A673 (cell line): ENCODE data around the gene EVA1A. TPM values are rescaled to one million over a fixed set of nuclear protein-coding genes. Genes with fewer than 3 reads are reported as not detected.
"Not testable (repeated sequence)": the region's sequence is repeated elsewhere in the genome, so short reads cannot be mapped to it uniquely, and the experiment has no call there.

Experiments used
- BruUV-seq: library from RNA; stranded (reverse); fragments of 400-500 nt; replicated peaks from 2 replicates; lab custom pipeline; 2021; lab: Mats Ljungman, UMichigan
- CTCF ChIA-PET: fragments of 300-600 bp; sonication (Branson Sonifier 250); formaldehyde crosslinking; loops from one replicate; lab custom pipeline; 2022; ENCODE audit warnings: antibody characterized with exemption; lab: Charles Lee
- POLR2A ChIA-PET: fragments of 300-600 bp; sonication (Branson Sonifier 250); formaldehyde crosslinking; loops from one replicate; lab custom pipeline; 2022; ENCODE audit warnings: antibody characterized with exemption; ENCODE audit not compliant: low non-redundant PET; lab: Charles Lee
- DNase-seq: peaks from one replicate; pipeline ENCODE4 v3.0.0-alpha.2; 2015; ENCODE audit warnings: low spot score
- H3K27ac ChIP-seq: fragments of 200-600 bp; sonication (generic); 2 replicates; pipeline ENCODE4 v1.5.1; 2016; ENCODE audit warnings: mixed run types, low read depth, mild to moderate bottlenecking, mixed read lengths, antibody characterized with exemption, low read length; ENCODE audit not compliant: poor library complexity, severe bottlenecking
- H3K27me3 ChIP-seq: fragments of 200-600 bp; sonication (generic); replicated peaks from 2 replicates; pipeline ENCODE4 v1.6.1; 2017; ENCODE audit warnings: mixed run types, low read depth, mild to moderate bottlenecking, mixed read lengths, antibody characterized with exemption, low read length; ENCODE audit not compliant: insufficient read depth, poor library complexity
- H3K36me3 ChIP-seq: fragments of 200-600 bp; sonication (generic); 2 replicates; pipeline ENCODE4 v1.6.1; 2016; ENCODE audit warnings: mixed run types, mild to moderate bottlenecking, mixed read lengths, antibody characterized with exemption, low read length; ENCODE audit not compliant: insufficient read depth, poor library complexity, severe bottlenecking
- H3K4me1 ChIP-seq: fragments of 200-600 bp; sonication (generic); 2 replicates; pipeline ENCODE4 v1.6.1; 2017; ENCODE audit warnings: mixed run types, mild to moderate bottlenecking, mixed read lengths, antibody characterized with exemption, low read length; ENCODE audit not compliant: insufficient read depth, poor library complexity, severe bottlenecking
- H3K4me3 ChIP-seq: fragments of 200-600 bp; sonication (generic); 2 replicates; pipeline ENCODE4 v1.5.1; 2016; ENCODE audit warnings: low read depth, mixed run types, mild to moderate bottlenecking, mixed read lengths, low read length; ENCODE audit not compliant: poor library complexity, severe bottlenecking
- H3K9me3 ChIP-seq: fragments of 200-600 bp; sonication (generic); 2 replicates; pipeline ENCODE4 v1.6.1; 2016; ENCODE audit warnings: mixed run types, low read depth, mild to moderate bottlenecking, mixed read lengths, antibody characterized with exemption, low read length; ENCODE audit not compliant: poor library complexity, severe bottlenecking
- CTCF ChIP-seq: fragments of 300-800, 200-600 bp; sonication (generic); conservative IDR thresholded peaks from 2 replicates; pipeline ENCODE4 v1.5.1; 2017; ENCODE audit warnings: low read depth, mild to moderate bottlenecking, antibody characterized with exemption, low read length, moderate library complexity, mixed read lengths
- EZH2 ChIP-seq: fragments of 200-600 bp; sonication (generic); IDR thresholded peaks from 2 replicates; pipeline ENCODE4 v1.6.1; 2017; ENCODE audit warnings: borderline replicate concordance, low read depth, mild to moderate bottlenecking, mixed read lengths, antibody characterized with exemption, low read length; ENCODE audit not compliant: poor library complexity, severe bottlenecking
- intact Hi-C: fragments of 100-400 bp; cut with micrococcal nuclease; formaldehyde crosslinking; loops from one replicate; pipeline ENCODE4 v1.10.0; 2022; ENCODE audit not compliant: unreplicated experiment
- total RNA-seq: library from RNA; stranded (reverse); gene quantifications from 2 replicates; pipeline ENCODE4 v1.2.3, GENCODE V29; 2021

The EVA1A gene
- total RNA-seq, 1 experiment from 2014 or later = 4.3 TPM

DNA sequence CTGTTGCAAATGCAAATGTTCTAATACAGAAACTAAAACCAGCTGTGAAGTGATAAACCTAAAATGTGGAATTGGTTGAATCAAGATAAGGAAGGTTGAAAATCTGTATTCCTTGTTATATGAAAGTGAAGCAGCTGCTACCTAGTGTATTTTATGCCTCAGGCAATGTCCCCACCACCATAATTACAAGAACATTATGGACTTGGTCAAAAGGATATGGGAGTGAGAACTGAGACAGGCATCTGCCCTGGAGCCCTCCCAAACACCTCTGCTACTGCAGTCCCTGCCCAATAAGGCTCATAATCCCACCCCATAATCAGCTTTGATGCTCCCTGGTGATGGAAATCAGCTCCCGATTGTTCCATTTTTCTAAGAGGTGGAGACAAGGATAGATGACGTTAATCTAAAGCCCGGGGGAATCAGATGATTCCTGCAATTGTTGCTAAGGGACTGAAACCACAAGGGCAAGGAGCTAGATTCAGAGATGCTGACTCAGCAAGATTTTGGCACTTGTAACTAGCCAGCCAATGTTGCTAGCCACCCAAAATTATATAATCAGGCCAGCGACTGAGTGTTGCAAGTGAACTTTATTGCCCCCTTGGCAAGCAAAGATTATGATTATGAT is 69.5 kb downstream of the EVA1A start:
- no peak overlapping the region for H3K27ac ChIP-seq
- CTCF ChIA-PET = no interaction called here

DNA sequence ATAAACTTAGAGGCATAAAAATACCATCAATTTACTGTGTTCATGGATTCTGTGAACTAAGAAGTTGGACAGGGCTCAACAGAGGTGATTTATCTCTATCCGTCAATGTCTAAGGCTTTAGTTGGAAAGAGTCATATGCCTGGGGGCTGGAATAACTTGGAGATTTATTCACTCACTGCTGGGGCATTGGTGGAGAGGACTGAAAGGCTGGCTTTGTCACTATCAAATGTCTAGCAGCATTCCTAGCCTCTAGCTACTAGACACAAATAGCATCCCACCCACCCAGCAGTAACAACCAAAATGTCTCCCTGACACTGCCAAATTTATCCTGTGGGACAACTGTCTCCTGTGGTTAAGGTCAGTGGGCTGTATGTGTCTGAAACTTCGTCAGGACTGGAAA is 71.0 kb downstream of the EVA1A start:
- Histone ChIP-seq H3K4me3 (no peak overlapping the region), H3K9me3 (no peaks in the 10 kb centered on the region), H3K4me1 (no peaks in the 10 kb centered on the region), H3K27ac (no peak overlapping the region), H3K27me3 (no peaks in the 10 kb centered on the region), H3K36me3 (no peaks in the 10 kb centered on the region)
- CTCF ChIA-PET = no interaction called here
- POLR2A ChIA-PET = no interaction called here
- no peak for DNase-seq
- TF ChIP-seq CTCF (no peak), EZH2 (no peak)
- intact Hi-C loops = no loop called here
- BruUV-seq = no TSS peak

More for the DNA sequence above, 69.5 kb downstream of the EVA1A start:
- TF ChIP-seq EZH2 (no peak), CTCF (no peak)
- Histone ChIP-seq H3K4me3 (no peak overlapping the region), H3K9me3 (no peaks in the 10 kb centered on the region), H3K36me3 (no peaks in the 10 kb centered on the region), H3K4me1 (no peaks in the 10 kb centered on the region), H3K27me3 (no peaks in the 10 kb centered on the region)
- DNase-seq = no peak
- POLR2A ChIA-PET = interaction anchor here (0.5 kb wide), 1 partner anchor 164 kb away, joined by 4 read pairs; no protein-coding TSS in a partner anchor
- intact Hi-C loops = no loop called here
- BruUV-seq = no TSS peak

DNA sequence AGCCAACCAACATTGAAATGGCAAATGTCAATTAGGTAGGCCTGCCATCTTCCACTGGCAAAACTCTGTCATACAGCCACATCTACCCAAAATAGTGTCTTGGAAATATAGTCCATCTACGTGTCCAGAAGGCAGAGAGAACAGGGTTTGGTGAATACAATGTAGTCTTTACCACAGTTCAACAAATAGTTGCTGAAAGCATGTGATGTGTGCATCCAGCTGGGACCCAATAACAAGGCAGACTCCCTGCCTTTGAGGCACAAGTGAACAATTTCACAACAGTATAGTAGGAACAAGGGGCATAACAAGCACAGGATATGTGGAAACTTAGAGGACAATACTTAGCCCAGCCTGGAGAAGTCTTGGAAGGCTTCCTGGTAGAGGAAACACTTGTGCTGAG is 72.6 kb downstream of the EVA1A start:
- intact Hi-C loops = no loop called here
- TF ChIP-seq EZH2 = no peak
- no peak for TF ChIP-seq CTCF
- no peaks in the 10 kb centered on the region for H3K4me1 ChIP-seq
- no peaks in the 10 kb centered on the region for H3K36me3 ChIP-seq
- ChIA-PET CTCF (no interaction called here), POLR2A (no interaction called here)
- H3K27ac ChIP-seq = no peak overlapping the region
- no peaks in the 10 kb centered on the region for H3K9me3 ChIP-seq
- H3K4me3 ChIP-seq = no peak overlapping the region
- DNase-seq = no peak
- no peaks in the 10 kb centered on the region for H3K27me3 ChIP-seq
- no TSS peak for BruUV-seq

- BruUV-seq, CTCF ChIA-PET: not testable (repeated sequence)
Observed at GRCh38 chr2:75486735-75487134, 74.0 kb downstream of the EVA1A start.

More at GRCh38 chr2:75486735-75487134, 74.0 kb downstream of the EVA1A start:
- H3K4me1 ChIP-seq, DNase-seq, H3K36me3 ChIP-seq, H3K27me3 ChIP-seq, intact Hi-C loops, POLR2A ChIA-PET, H3K4me3 ChIP-seq, H3K9me3 ChIP-seq, H3K27ac ChIP-seq: not testable (repeated sequence)
